HCEC 1CT (cell line): ENCODE measurements around the gene TMEM238.
A peak's percentile ranks its signal among the peaks of the same experiment; 100 is the strongest.

Experiments
- DNase-seq: peaks from one replicate; pipeline ENCODE4 v3.0.0-alpha.2; 2017

The TMEM238 gene

DNA sequence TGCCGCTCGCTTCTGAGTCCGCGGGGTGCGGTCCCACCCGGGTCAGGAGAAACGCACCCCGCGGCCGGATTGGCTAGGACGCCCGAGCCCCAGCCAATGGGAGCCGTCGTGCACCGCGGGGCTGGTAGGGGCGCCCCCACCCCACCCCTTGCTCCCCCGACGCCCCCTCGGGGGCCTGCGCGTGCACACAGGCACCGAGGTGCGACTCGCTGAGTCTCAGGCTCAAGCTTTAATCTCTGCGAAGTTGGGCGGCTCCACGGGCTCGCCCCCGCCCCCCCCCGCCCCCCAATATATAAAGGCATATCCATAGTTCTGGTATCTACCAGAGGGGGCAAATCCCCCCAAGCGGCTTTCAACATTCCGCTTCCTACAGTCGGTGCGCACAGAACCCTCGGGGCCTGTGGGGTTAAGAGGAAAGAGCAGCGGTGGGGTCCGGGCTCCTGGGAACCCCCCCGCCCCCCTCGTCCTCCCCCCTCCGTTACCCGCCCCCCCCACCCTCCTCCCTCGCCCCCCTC is 29.3 kb downstream of the TMEM238 start, which contains the start of gene COX6B2:
COX6B2 (minus strand) TSS at position 22 of the 515 bp plus-strand sequence. CDS start 198 bp downstream, outside the sequence.
- no peak for DNase-seq

DNA sequence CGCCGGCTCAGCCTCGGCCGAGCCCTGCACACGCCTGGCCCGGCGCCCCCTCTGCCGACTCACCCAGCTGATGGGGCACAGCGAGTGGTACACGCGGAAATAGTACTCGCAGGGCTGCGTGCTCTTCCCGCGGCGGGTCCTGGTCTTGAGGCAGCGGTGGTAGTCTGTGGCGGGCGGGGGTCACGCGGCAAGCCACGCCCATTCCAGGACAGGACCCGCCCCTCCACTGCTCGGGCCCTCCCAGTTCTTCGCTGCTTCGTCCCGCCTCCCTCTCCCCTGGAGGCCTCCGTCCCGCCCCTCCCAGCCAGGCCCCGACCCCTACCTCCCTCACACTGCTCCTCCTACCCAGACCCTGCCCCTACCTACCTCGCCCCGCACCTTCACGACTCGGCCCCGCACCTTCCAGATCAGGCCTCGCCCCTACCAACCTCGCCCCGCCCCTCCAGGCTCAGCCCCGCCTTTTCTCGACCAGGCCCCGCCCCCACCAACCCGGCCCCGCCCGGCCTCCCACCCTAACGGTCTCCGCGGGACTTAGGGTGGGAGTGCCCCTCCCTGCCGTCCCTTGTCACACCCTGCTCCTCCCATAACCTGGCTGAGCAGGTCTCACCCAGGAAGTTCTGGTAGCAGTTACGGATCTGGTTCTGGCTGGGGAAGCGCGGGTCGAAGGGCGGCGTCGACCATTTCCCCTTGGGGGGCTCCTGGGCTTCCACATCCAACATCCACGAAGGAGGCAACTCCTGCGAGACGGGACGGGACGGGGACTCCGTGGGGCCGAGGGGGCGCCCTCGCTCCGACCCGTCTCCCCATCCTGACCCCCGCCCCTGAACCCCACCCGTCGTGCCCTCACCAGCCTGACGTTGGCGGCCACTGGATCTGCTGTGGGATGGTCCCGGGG is 30.0 kb downstream of the TMEM238 start:
- DNase-seq = no peak

DNA sequence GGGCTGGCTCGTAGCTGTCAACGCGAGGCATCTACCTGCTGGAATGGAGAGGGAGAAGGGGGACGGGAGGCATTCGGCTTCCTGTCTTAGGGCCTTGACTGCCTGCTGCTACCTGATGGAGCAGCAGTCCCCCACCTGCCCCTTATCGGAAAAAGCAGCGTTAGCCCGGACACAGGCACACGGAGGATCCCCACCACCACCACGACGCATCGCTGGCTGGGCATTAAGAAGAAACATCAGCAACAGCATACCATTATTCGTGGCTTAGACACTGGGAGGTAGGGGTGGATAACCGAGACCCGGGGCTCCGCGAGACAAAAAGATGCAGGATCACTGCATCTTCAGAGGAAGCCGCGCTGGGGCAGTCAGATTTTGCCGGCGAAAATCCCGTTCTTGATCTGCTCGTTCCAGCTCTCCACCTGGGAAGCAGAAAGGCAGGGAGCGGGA is 30.7 kb downstream of the TMEM238 start:
- DNase-seq = no peak

DNA sequence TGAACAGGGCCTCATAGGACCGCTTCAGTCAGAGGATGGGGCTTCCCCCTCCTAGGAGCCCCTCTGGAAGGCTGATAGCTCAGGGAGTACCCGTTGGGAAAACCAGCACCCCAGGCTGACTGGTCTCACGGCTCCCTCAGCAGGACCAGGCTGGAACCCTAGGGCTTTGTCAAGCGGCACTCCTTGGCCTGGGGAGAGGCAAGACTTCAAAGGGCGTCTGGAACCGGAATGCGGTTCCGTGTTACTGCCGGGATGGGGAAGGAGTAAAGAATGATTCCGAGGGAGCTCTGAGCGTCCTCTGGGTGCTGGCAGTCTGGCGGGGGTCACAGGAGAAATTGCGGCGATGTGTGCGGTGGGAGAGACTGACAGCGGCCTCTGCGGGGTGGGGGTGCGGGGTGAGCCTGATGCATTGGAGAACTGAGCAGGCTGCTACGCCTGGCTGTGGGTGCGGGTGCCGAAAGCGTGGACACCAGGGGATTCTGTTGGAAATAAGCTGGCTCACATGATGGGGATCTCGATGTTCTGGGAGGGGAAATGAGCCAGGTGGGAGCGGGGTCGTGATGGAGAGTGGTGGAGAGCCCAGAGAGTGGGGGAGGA is 31.4 kb downstream of the TMEM238 start:
- no peak for DNase-seq

DNA sequence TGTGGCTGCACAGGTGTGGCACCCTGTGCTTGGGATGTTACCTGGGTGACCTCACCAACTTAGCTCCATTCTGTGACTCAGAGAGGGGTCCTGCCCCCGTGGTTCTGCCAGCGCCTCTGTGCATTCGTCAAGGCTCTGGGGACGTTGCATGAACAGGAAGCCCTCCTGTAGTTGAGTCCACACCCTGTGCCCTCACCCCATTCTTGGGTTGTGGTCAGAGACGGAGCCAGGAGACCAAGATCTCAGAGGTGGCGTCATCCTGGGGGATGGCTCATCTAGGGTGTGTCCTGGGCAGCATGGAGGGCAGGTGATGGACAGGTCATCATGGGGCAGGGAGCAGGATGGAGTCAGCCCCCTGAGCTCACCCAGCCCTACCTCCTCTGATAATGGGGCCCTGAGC is 32.1 kb downstream of the TMEM238 start:
- no peak for DNase-seq

DNA sequence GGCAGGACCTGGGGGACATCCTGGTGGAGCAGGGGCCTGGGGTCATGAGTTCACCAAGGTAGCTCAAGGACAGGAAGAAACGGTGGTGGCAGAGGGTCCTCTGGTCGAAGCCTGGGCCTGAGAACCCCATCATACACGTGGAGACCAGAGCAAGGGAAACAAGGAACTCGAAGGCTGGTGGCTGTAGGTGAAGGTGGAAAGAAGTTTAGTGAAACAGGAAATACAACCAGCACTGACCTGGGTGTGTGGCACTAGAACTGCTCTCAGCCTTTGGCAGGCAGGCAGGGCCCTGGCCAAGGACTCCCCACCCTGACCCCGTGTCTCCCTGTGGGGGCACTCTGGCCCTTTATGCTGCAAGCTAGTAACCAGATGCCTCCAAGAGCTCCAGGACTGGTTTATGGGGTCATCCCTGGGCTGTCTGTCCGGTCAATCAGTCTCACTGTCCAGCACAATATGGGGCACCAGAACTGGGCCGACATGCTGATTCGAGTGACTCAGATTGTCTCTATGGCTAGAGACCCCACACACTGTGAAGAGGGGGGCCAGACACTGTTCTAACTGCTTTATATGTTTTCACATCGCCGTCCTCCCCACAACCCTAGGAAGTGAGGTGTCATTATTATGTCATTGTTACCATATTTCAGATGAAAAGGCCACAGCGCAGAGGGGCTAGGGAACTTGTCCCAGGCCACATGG is 33.3 kb downstream of the TMEM238 start:
- no peak for DNase-seq

DNA sequence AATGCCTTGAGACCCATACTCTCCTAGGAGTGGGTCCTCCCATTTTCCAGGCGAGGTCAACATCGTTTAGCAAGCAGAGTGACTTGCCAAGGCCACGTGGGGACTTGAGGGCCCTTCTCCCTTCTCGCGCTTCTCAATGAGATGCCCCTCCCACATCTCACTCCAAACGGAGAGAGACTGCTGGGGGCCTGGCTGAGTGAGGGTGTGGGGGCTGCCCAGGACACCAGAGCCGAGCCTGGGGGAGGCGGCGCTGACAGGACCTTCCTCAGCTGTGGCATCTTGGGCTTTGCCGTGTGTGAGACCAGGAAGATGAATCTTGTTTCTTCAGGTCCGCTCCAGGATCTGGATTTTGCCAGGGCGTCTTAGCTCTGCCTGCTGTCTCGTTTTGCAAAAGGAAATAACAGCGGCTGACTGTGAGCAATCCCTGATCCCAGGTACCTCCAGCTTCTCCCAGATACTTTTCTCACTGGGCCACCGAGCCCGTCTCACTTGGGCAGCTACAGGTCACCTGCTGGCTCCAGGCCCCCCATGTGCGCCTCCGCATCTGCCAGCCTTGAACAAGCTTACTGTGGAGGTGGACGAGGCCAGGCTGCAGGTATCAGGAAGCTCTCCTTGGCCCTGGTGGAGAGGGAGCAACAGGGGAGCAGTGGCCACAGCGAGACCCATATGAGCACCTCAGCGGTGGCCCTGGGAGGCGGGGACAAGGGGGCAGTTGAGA is 35.6 kb downstream of the TMEM238 start:
- DNase-seq = no peak

DNA sequence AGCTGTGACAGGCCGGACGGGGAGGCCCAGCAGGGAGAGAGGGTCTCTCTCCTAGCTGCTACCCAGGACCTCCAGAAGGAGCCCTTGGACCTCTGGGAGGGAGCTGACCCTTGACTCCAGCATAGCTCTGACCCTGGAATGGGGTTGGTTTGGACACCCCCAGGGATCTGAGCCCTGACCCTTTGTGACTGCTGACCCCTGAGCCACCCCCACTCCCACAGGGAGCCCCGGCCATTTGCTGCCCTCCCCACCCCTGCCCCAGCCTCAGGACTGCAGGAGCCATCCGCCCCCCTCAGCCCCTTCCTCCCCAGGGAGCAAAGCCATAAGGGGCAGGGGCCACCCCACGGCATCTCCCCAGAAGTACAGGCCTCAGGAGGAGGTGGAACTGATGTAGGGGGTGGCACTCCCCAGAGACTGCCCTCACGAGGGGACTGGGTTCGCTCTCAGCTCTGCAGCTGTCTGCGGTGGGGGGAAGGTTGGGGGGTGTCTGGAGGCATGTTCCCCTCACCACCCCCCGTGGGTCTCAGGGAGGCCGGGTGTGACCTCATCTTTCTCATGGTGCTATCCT is 36.6 kb downstream of the TMEM238 start:
- DNase-seq = no peak

DNA sequence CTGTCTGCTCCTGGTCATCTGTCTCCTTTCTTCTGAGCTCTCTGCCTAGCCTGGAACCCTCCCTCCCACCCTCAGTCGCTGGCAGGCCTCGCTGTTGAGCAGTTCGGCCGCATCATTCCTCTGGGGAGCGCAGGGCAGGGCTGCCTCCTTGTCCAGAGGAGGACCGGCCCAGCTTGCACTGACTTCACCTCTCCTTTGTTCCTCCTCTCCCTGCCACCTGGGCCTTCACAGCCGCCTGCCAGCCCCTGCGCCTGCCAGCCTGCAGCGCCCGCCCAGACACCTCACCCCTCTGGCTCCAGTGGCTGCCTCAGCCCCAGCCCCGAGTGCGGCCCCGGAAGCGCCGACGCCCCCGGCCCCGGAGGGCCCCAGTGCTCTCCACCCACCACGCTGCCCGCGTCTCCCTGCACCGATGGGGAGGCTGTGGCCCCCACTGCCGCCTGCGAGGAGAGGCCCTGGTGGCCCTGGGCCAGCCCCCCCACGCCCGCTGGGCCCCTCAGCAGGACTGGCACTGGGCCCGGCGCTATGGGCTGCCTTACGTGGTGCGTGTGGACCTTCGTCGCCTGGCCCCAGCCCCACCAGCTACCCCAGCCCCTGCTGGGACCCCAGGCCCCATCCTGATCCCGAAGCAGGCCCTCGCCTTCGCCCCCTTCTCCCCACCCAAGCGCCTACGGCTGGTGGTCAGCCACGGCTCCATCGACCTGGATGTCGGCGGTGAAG is 37.2 kb downstream of the TMEM238 start:
- no peak for DNase-seq

DNA sequence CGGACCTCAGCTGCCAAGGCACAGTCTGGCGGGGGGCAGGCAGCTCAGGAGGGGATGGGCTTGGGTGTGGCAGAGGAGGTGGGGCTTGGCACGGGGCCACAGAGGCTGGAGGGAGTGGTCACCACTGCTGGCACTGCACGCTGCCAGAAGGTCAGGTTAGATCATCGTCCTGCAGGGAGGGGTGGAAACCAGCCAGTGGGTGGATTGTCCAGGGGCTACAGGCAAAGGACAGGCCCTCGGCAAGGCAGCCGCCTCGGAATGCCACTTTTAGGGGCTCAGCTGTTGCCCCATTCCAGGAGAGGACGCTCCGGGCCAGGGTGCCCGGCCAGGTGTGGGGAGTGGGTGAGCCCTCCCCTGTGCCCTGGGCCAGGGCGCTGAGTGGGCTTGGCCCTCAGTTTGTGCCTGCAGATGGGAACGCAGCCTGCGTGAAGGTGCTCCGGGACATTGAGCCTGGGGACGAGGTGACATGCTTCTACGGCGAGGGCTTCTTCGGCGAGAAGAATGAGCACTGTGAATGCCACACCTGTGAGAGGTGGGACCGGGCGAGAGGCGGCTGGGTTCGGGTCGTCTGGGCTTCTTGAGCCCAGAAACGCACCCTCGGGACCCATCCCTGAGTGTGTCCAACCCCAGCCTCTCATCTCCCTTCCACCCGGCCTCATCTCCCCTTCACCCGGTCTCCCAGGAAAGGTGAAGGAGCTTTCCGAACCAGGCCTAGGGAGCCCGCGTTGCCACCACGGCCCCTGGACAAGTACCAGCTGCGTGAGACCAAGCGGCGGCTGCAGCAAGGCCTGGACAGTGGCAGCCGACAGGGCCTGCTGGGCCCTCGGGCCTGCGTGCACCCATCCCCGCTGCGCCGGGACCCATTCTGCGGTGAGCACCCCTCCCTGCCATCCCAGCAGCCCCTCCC is 38.0 kb downstream of the TMEM238 start:
- no peak for DNase-seq

DNA sequence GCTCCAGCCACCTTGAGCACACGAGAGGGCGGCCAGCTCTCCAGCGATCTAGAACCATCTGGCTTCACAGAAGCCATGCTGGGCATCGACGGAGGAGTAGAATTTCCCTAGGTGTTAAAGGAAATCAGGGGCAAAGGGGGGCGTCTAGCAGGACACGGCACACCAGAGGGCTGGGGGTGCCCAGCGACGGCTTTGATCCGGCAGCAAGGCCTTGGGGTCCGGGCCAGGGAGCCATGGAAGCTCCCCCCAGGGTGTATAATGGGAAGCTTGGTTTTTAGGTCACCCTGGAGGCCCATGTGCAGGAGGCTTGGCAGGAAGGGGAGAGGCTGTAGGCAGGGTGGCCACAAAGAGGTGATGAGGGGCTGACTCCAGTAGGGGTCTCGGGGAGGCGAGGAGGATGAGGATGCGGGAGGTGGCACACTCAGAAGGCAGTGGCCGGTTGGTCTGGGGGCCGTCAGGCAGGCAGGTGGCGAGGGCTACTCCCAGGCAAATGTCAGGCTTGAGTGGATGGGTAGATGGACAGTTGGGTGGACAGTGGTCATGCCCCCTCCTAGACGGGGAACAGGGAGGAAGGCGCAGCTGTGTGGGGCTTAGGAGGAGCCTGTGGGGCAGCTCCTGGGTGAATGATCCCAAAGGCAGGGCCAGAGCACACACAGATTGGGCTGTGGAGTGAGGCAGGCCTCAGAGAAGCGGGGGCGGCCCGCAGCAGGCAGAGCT is 38.8 kb downstream of the TMEM238 start:
- DNase-seq = no peak

DNA sequence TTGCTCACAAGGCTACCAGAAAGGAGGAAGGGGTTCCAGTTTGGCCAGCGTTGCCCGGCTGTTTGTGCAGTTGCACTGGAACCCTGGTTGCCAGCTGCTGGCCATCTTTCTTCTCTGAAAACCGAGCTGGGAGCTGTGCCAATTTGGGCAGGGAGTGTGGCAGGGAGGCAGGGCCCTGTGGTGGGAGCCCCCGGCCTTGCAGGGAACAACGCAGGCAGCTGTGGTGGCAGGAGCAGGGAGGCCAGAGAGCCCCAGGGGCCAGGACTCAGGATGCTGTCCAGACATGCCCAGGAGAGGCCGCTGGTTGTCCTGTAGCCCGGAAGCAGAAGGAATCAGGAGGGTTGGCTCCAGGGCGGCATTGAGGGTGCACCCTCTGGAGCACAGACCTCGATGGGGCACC is 39.6 kb downstream of the TMEM238 start:
- DNase-seq = no peak

DNA sequence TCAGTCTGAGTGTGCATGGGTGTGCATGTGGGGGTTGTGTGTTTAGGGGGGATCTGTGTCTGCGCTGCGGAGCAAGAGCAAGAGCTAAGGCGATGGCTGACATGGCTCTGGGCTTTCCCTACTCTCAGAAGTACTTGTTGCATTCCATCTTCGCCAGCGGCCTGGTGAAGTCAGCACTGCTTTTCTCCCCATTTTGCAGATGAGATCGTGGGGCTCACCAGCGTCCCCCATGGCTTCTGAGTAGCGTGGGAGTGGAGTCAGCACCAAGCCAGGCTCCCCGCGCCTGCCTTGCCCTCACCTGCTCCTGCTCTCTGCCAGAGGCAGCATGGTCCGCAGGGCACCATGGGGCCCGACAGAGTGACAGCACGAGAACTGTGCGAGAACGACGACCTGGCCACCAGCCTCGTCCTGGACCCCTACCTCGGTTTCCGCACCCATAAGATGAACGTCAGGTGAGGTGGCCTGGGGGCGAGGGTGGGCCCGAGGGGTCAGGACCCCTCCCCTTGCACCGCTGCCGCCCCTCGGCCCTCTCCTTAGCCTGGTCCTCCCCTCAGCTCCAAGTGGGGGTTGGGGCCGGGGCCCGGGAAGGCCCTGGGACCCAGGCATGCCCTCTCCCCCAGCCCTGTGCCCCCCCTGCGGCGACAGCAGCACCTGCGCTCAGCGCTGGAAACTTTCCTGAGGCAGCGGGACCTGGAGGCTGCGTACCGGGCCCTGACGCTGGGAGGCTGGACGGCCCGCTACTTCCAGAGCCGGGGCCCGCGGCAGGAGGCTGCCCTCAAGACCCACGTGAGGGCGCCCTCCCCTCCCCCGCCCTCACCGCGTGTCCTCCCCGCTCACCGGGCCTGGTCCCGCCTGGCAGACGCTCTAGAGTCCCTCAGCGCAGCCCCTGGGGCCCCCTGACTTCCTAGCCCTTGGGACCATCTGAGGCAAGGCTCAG is 42.2 kb downstream of the TMEM238 start:
- no peak for DNase-seq

DNA sequence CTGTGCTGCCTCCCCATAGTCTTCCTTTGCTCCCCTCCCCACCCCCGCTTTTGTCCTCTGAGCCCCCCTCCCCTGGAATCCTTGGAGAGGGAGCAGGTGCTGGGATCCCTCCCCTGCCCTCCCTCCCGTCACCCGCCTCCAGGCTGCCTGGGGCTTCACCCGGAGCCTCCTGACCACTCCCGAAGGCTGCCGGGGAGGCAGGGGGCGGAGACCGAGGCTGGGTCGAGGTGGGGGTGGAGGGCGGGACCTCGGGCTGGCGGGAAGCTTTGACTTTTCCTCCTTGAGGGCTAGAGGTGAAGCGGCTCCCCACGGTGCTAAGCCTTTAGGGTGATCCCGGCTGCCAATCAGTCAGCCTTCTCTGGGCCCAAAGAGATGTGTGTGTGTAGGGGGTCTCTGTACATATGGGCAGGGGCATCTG is 42.9 kb downstream of the TMEM238 start:
- DNase-seq = no peak

DNA sequence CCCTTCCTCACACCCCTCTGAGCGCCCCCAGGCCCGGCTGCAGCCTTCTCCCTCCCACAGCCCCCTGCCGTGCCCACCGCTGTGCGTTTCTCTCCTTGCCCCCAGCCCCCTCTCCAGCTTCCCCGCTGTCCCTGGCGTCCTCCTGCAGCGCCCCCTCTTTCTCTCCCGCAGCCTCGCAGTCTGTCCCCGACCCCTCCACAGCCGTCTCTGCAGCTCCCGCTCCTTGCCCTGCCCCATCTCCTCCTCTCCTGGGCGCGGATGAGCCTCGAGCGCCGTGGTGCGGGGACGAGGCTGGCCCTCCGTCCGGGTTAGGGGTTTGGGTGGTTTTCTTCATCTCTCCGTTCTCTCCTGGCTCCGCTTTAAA is 43.3 kb downstream of the TMEM238 start:
- no peak for DNase-seq

DNA sequence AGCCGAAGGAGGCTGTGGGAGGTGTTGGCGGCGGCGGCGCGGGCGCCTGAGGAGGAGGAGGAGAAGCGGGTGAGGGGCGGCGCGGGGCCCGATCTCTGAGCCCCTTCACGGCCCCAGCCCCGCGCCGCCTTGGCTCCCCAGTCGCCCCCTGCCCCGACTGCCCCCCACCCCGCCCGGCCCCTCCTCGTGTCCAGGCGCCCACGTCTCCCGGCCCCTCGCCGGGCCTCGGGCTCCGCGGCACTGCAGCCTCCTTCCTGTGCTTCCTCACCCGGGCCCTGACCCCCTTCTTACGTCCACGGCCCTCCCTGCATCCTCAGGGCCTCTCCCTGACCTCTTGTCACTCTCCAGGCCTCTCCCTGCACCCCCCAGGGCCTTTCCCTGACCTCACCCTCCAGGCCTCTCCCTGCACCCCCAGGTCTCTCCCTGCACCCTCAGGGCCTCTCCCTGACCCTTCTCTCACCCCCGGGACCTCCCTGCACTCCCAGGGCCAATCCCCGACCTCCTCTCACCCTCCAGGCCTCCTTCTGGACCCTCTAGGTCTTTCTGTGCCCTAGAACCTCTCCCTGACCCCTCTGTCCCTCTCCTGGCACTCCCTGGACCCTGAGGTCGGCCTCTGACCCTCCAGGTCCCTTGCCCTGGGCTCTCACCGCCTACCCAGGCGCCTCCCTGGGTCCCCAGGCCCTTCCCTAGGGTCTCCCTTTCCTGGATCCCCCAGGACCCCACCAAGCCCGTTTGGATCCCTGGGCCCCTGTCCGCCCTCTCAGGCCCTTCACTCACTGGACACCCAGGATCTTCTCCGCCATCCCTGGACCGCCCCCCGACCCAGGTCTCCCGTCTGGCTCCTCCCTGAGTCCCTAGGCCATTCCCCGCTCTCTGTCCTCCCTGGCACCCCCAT is 44.0 kb downstream of the TMEM238 start:
- DNase-seq = no peak

DNA sequence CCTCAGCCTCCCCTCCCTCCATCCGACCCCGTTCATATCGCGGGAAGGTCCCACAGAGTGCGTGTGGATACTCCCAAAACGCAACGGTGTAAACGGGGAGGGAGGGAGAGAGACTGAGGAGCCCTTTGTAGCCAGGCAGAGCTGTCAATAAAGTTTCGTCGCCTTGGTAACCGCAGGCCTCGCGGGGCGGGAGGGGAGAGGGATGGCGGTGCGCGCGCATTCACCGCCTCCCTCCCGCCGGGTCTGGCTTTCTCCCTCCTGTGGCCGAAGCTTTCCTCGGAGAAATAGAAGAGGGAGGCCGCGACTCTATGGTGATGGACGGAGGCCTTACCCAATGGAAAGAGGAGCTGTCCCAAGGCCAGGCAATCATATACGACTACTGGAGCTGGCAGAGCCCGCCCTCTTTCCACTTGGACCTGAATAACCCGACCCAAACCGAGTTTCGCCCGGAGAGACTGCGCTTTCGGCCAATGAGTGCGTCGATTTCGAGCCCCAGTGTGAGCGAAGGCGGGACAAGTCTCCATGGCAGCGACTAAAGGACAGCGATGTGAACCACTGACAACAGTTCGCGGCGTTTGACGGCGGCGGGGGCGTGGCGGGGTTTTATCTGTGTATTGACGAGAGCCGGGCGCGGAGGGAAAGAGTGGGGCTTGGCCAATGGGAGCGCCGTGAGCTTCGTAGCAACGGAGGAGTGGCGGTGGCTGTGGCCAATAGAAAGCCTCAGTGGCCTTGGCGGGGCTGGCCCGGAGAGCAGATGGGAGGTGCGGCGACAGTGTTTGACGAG is 44.8 kb downstream of the TMEM238 start, which contains the start of gene KMT5C:
KMT5C (plus strand) TSS at position 772 of the 784 bp plus-strand sequence. CDS start 2,061 bp downstream, outside the sequence.
- DNase-seq = peak; percentile 100
